GM19240 (cell line): ENCODE data around the gene PSIP1.
"Not testable (repeated sequence)": the region's sequence is repeated elsewhere in the genome, so short reads cannot be mapped to it uniquely, and the experiment has no call there.

Source experiments
- DNase-seq: peaks from one replicate; pipeline ENCODE4 v3.0.0; 2011; ENCODE audit warnings: low spot score; ENCODE audit not compliant: insufficient read length

The PSIP1 gene

DNA sequence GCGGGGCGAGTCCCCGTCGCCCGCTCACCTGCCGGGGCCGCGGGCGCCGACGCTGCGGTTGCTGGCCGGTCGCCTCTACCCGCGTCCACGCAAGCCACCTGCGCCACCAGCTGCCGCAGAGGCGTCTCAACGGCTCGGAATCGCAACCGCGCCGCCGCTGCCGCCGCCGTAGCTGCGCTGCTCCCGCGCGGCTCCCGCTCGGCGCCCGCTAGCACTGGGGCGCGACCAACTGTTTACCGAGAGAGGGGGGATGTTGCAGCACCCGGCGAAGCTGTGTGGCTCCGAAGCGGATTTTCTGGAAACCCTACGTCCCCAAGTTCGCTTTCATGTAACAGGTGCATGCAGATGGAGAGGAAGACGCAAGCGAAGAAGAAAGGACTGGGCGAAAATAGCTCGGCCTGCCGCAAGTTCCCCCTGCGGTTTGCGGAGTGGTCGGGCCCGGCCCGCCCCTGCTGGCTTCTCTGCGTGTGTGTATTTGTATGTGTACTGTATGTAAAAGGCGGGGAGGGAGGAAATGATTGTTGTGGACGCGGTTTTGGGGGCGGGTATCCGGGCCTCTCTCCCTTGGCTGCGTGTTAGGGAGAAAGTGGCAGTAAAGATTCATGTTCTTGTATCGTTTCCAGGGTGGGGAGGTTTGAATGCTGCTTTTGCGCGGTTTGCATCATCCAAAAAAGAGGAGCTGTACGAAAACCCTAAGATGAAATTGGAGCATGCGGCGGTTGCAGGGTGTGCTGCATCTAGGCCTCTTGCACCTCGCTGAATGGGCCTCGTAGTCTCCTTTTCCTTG lies at the start of gene PSIP1:
PSIP1 (minus strand) TSS at position 182 of the 787 bp plus-strand sequence. CDS start 782 bp downstream, outside the sequence.
- peak; percentile 23 for DNase-seq

DNA sequence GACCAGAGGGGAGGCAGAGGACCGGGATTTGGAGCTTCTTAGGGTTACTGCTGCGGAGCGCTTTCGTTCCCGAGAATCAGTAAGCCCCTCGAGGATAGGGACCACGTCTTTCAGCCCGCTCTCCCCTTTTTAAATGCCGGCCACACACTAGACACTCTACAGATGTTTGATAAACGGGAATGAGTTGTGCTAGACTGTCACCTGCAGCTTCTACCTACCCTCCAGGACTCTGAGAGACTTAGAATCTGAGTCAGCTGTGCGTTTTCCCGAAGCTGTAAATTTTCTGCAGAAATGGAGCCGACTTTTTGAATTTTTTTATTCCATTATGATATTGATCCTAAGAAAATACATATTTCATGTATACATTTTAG lies 42.7 kb upstream of the PSIP1 start:
- no peak for DNase-seq

DNA sequence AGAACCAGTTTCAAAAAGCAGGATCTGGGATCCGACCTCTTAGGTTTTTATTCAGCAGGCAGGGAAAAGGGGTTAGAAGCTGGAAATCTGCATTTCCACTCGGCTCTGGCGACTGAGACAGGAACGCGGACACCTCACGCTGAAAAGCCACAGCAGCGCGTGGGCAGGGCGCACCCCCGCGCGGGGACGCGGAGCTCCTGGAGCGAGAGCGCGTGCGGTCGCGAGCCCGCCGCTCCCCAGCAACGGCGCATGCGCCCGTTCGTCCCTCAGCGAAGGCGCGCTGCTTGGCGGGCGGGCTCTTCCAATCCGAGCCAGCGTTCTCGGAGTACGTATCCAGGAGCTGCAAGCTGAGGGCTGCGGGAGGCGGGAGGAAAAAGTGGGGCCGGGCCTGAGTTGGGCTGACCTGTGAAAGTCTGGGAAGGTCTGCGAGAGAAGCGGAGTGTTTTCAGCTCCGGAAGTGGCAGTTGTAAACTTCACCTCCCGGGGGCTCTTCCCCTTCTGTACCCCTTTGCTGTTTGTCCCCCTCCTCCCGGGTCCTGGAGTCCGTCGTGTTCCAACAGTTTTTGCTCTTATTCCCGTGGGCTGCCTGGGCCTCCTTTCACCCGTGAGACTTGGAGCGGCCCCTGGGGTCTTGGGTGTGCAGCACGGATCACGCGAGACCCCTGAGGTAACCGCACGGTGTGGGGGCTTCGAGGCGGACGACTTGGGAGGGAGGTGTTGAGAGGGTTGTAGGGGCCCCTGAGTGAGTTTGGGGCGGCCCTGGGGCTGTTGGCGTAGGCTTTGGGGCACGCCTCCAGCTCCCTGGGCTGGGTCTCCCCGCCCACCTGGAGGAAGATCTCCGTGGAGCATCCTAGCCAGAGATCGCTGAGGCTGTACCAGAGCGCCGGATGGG lies 42.1 kb upstream of the PSIP1 start, which contains the start of gene CCDC171:
CCDC171 (plus strand) TSS at position 408 of the 892 bp plus-strand sequence. CDS start 11,046 bp downstream, outside the sequence.
- peak; percentile 87 for DNase-seq

DNA sequence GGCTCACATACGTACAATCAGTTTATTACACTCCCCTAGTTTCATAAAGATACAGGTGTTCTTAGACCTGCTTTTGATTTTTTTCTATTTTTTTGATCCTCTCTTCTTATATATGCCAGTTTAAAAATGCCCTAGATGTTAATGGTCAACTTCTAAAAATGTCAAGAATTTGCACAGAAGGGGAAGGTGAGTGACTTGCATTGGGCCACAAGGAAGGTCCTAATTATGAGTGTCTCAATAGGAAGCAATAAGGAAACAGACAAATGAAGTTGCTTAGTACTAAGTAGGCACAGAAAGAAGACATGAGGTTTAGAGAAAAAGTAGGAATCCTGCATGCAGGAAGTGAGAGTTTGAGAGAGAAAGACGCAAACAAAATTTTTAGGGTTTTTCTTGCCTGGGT lies 38.8 kb upstream of the PSIP1 start:
- no peak for DNase-seq

DNA sequence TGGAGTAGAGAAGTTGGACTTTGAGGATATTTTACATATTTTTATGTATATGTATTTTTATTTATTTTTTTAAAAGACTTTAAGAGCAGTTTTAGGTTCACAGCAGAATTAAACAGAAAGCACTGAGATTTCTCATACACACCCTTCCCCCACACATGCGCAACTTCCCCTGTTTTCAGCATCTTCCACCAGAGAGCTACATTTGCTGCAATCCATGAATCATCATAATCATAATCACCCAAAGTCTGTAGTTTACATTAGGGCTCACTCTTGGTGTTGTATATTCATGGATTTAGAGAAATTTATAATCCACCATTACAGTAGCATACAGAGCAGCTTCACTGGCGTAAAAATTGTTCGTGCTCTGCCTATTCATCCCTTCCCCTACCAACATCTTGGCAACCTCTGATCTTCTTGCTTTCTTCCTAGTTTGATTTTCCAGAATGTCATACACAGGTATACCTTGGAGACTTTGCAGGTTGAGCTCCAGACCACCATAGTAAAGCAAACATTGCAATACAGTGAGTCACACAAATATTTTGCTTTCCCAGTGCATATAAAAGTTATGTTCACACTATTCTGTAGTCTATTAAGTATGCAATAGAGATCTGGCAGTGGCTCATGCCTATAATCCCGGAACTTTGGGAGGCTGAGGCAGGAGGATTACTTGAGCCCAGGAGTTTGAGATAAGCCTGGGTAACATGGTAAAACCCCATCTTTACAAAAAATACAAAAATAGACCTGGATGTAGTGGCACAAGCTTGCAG lies 32.5 kb upstream of the PSIP1 start:
- DNase-seq: no peak

DNA sequence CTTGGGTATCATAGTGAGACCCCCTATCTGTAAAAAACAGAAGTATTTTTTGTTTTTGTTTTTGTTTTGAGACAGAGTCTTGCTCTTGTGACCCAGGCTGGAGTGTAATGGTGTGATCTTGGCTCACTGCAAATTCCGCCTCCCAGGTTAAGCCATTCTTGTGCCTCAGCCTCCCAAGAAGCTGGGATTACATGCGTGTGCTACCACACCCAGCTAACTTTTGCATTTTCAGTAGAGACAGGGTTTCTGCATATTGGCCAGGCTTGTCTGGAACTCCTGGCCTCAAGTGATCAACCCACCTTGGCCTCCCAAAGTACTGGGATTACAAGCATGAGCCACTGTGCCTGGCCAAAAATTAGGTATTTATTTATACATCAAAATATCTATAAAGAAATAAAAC lies 31.9 kb upstream of the PSIP1 start:
- DNase-seq: no peak

DNA sequence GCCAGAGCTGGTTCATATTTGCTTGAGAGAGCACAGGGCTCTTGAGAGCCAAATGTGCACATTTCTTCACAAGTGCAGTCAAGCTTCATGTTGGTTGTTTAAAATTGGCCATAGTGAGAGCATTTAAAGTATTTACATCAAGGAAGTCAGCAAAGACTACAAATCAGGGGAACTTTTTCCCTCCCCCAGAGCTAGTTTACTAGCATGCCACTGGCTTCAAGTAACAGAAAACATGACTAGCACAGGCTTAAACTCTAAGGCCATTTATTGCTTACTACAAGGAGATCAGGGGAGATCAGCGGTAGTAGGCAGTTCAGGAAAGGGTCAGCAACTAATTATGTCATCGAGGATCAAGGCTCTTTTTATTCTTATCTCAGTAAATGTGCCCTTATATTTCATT lies 31.1 kb upstream of the PSIP1 start:
- DNase-seq: no peak

DNA sequence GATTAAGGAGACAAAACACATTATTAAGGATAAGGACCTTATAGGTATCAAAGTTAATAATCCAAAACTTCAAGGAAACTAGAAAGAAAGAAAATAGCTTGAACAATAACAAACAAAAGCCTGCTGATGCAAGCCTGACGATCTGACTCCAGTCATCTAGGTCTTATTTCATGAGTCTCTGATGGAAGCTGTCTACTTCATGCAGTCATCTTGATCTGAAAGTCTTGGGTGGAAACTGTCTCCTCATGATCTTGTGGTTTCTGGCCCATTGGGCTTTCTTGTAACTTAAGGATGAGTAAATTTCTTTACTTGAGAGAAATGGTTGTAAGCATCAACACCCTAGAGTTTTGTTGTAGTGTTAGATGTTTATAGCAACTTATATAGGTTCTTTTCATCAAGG lies 20.6 kb upstream of the PSIP1 start:
- no peak for DNase-seq

DNA sequence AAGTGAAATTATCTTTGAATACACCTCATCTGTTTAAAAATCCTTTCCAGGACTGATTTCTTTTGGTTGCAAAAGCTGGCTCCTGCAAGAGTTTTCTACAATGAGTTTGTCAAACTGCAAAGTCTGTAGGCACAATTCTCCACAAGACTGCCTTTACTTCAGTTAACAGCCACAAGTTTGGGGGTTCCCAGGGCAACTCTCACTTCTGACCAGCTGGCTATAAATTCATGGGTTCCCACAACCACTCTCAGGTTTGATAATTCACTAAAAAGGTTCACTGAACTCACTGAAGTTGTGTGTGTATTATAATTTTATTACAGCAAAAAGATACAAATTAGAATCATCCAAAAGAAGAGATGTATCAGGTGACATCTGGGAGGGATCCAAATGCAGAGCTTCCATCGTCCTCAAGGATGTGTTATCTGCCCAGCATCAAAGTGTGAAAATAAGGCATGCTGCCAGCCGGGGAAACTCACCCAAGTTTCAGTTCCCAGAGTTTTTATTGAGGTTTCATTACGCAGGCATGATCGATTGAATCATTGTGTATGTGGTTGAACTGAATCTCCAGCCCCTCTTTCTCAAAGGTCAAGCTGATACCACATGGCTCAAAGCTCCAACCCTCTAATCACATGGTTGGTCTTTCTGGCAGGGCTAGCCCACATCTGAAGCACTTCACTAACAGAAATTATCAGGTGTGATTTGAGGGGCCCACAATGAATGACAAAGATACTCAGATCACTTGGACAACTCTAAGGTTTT lies 19.0 kb upstream of the PSIP1 start:
- peak; percentile 16 for DNase-seq

DNA sequence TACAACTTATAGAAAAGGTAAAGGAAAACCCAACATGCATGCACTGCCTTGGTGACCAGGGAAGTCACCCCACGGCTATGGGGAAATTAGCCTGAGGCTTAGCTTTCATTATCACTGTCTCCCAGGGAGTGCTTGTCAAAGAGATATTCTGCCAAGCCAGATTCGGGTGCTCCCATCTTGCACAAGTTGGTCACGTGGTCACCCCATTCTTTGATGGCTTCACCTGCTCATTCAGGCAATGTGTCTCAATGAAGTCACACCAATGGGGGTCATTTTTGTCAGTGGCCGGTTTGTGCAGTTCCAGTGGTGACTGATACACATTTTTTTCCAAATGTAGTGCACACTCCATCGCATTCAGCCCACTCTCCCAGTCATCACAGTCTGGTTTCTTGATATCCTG lies 16.3 kb upstream of the PSIP1 start:
- DNase-seq: not testable (repeated sequence)

DNA sequence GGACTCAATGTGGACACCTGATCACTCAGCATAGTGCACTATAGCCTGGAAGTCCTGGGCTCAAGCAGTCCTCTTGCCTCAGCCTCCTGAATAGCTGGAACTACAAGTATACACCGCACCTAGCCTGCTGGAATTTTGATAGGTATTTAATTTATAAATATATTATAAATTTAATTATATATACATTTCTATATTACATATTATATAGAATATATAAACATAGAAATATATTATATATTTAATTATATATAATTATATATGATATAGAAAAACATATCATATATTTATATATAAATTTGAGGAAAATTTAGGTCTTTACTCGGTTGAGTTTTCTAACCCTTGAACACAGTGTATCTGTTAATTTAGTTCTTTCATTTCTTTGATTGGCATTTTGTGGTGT lies 15.2 kb upstream of the PSIP1 start:
- no peak for DNase-seq

DNA sequence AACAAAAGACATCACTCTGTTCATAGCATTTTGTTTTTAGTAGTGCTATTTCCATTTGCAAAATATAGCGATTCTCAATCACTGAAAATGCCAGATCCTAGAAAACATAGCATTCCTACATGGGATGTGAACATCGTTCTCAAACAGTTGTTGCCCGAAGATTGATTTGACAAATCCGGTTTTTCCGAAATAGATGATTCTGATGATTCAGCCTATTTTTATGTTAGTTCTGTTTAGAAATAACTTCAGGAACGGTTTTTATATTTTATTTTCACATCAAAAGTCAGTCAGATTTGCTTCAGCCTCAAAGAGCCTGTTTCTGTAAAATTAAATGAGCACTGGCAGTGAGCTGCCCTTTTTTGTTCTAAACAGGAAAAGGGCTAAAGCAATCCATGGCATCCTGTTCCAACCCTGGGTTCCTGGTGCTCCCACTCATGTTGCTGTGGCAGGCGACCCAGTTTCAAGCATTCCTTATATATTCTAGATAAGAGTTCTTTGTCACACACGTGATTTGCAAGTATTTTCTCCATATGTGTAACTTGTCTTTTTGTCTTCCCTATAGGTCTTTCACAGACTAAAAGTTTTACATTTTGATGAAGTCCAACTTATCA lies 14.2 kb upstream of the PSIP1 start:
- no peak for DNase-seq

DNA sequence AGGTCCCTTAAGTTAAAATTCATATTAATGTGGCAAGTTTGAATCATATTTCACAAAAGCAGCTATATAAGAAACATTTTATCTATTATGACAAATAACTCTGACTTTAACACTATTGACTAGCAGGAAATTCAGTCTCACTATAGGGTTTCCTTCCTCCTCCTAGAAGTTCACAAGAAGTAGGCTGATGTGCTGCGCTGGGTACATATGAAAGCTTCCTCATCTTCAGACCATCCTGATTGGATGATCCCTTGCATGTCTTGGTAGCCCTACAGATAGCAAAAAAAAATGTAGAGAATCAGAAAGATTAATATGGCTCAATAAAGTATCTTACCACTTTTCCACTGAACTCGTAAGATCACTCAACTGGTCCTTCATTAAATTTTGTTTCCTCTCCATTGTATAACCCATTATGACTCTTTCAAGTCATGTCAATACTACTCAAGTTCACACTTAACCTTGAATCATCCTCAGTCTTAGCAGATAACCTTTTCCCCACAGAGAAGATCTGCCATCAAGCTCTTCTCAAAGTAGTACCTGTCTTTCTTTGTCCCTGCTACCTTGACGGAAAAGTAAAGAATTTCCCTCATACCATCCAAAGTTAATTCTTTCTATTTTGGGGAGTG lies 11.5 kb upstream of the PSIP1 start:
- no peak for DNase-seq

DNA sequence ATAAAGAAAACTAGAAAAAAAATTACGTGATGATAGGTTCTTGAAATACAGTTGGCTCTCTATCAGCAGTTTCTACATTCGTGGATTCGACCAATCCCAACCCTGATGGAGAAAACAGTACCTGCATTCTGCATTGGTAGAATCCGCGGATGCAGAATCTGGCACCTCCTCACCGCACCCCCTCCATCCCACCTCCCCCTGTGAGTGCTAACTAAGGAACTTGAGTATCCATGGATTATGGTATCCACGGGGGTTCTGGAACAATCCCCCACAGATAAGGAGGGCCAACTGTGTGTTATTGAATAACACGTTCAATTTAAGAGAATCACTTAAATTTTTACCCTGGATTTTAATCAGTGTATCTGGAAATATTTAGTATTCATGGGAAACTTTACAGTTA lies 10.5 kb upstream of the PSIP1 start:
- DNase-seq: no peak

DNA sequence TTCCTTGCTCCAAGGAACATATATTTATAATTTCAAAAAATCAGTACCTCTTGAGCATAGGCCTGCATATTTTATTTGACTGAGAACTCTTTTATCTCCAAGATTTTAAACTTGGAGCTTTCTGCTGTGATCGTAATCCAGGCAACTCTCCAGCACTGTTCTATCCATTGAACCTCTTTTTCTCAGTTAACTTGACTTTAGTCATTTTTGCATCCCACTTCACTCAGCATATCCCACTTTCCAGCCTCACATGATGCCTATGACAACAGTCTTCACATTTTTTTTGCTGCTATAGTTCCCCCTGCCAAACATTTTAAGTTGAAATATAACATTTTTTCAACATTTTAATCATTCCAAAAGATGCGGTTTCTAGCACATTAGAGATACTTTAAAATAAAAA lies 9.1 kb upstream of the PSIP1 start:
- DNase-seq: no peak

DNA sequence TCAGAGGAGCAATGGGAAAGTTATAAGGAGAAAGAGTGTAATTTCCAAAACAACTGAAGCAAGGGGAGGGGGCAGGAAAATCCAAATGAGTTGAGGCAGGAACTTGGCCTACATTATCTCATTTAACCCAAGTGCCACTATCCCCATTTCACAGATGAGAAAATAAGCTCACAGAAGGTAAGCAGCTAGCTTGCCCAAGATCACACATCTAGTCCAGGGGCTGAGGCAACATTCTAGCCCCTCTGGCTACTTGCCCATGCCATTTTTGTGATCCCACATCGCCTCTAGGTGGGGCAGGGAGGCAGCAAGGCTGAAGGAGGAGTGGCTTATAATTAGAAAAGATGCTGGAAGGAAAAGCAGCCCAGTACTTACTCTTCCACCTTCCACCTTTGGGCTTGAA lies 2.6 kb upstream of the PSIP1 start:
- no peak for DNase-seq

DNA sequence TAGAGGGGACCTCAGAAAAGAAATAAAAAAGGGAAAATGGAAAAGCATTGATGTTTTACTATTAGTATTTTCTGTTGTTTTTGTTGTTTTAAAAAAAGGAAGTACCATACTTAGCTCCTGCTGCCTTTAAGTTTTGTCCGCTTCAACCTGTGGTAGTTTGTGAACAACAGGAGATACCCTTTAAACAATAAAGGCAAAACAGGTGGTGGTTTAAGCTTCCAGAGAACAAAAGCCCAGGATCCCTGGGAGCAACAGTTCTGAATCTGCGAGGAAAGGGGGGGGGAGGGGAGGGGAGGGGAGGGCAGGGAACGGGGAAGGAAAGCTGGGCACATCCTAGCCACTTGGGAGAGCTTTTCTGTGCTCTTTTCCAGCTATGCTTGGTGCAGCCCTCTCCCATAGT lies 2.1 kb upstream of the PSIP1 start:
- no peak for DNase-seq

DNA sequence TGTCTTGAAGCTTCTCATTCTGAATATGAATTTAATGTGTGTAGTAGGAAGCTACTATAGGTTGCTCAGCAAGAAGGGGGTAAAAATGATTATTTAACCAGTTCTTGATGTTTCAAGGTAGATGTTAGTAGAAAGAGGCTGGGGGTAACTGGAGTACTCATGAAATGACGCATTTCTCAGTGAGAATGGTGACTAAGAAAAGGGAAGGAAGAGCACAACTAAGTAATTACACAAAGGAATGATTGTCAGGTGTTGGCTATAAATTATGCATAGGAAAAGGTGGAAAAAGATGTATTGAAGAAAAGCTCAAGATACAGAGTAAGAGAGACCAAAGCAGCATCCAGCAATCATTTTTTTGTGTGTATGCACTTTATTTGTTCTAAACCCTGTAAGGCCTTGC lies 1.4 kb upstream of the PSIP1 start:
- no peak for DNase-seq

DNA sequence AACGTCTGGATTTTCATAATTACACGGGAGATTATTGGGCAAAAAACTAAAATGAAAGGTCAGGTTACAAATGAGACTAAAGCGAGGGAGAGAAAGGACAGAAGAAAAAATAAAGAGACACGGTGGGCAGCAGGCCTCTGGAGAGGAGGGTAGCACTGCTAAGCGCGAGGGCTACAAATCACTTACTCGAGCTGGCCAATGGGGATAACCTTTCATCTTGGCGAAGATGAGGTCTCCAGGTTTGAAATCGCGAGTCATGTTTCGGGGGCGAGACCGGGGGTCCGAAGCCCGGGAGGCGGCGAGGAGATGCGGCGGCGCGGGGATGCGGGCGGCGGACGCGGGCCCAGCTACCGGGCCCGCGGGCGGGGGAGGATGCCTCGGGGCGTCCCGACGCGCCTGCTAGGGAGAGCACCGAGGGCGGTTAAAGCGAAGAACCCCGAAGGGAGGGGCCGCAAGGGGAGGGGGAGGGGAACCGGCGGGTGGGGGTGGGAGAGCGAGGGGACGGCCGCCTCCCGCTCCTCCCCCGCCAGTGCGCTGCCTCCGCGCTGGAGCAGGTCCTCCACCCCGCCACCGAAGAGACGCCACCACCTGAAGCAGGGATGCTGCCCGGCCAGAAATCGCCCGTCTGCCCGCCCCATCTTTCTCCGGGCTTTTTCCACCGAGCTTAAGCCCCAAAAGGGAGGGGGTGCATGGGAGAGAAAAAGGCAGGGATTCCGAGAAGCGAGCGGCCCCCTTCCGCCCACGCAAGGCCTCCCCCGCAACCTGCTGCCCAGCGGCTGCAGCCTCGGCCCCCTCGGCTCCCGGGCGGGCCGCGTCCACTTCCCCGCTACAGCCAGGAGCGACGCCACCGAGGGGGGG lies 610 bp downstream of the PSIP1 start:
- DNase-seq: peak; percentile 44
